Lung (tissue), 12 donors: ENCODE measurements around the gene RNF17. TPM values are rescaled to one million over a fixed set of nuclear protein-coding genes. Genes with fewer than 3 reads are reported as not detected.

ENCODE experiments used
- ATAC-seq: fragments of 200-7000 bp; cut with Tn5 transposase; one replicate; pipeline ENCODE4 v1.9.1; 2020; ENCODE audit warnings: moderate number of reproducible peaks; ENCODE audit not compliant: insufficient read depth, low FRiP score
- DNase-seq, 3 donors: peaks; one replicate each; pipeline ENCODE4 v3.0.0-alpha.2; 2013 to 2017
- H3K27ac ChIP-seq, 2 donors: one replicate each; pipeline ENCODE4 v1.5.1; 2013; ENCODE audit warnings: mild to moderate bottlenecking in 2 of 2, moderate library complexity in 2 of 2, control low read depth in 1 of 2, inconsistent platforms in 1 of 2, low read depth in 1 of 2, low read length in 1 of 2
- H3K27me3 ChIP-seq, 3 donors: one replicate each; pipeline ENCODE4 v1.5.1; 2013; ENCODE audit warnings: low read length in 2 of 3; ENCODE audit not compliant: control insufficient read depth in 3 of 3, insufficient read depth in 3 of 3
- H3K36me3 ChIP-seq, 4 donors: one replicate each; pipeline ENCODE4 v1.5.1; 2013; ENCODE audit warnings: low read length in 4 of 4, mild to moderate bottlenecking in 1 of 4, moderate library complexity in 1 of 4; ENCODE audit not compliant: control insufficient read depth in 4 of 4, insufficient read depth in 4 of 4
- H3K4me1 ChIP-seq, 5 donors: one replicate each; pipeline ENCODE4 v1.5.1; 2013; ENCODE audit warnings: low read length in 5 of 5, mild to moderate bottlenecking in 2 of 5, moderate library complexity in 1 of 5; ENCODE audit not compliant: control insufficient read depth in 5 of 5, insufficient read depth in 5 of 5
- H3K4me3 ChIP-seq: one replicate; pipeline ENCODE4 v1.5.1; 2013; ENCODE audit warnings: mild to moderate bottlenecking, control low read depth, moderate library complexity
- H3K9ac ChIP-seq, 2 donors: one replicate each; pipeline ENCODE4 v1.5.1; 2013; ENCODE audit warnings: low read length in 2 of 2, control low read depth in 1 of 2; ENCODE audit not compliant: insufficient read depth in 1 of 2
- H3K9me3 ChIP-seq, 4 donors: one replicate each; pipeline ENCODE4 v1.5.1; 2013; ENCODE audit warnings: low read length in 3 of 4, mild to moderate bottlenecking in 1 of 4, moderate library complexity in 1 of 4; ENCODE audit not compliant: control insufficient read depth in 4 of 4, insufficient read depth in 3 of 4
- WGBS, 2 donors: extraction: QIAGEN DNeasy Blood & Tissue Kit; methylation state at CpG; one replicate each; pipeline ENCODE4 v1.1.7; 2013; 5-methylcytosine and 5-hydroxymethylcytosine counted together
- polyA plus RNA-seq, 2 donors: library from polyadenylated mRNA; stranded (reverse); fragments of 200-250 nt; gene quantifications; one replicate each; pipeline ENCODE4 v1.2.1, GENCODE V29; 2013
- total RNA-seq, 2 donors: library from RNA; depleted of rRNA in 1 of 2; stranded (reverse); fragments of >200 nt in 1 of 2; gene quantifications; one replicate each; pipeline ENCODE4 v1.2.1, GENCODE V29; 2014 to 2021
- TF ChIP-seq, protein P1 (sequence below): IDR thresholded peaks from 2 replicates; pipeline ENCODE4 v1.5.1; 2012; ENCODE audit warnings: mild to moderate bottlenecking; ENCODE audit errors: control extremely low read depth, extremely low read depth
- donor health status: control.
- donor health status: control.
- donor health status: Bipolar disorder and iron deficiency.
- donor health status: healthy.
- donor health status: DM: yes; HTN: yes; CAD: no.

RNF17 gene
- total and polyA plus RNA-seq, 4 donors, result 0.07 to 0.09 TPM; not detected in 2

DNA sequence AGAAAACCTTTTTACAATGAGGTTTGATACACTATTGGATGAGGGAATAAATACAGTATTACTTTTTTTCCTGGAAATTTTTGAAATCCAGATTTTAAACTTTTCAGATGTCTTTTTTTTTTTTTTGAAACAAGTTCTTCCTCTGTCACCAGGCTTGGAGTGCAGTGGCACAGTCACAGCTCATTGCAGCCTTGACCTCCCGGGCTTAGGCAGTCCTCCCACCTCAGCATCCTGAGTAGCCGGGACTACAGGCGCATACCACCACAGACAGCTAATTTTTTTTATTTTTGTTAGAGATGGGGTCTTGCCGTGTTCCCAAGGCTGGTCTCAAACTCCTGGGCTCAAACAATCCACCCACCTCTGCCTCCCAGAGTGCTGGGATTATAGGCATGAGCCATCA lies 96.8 kb downstream of the RNF17 start:
- TF ChIP-seq, protein P1, sequence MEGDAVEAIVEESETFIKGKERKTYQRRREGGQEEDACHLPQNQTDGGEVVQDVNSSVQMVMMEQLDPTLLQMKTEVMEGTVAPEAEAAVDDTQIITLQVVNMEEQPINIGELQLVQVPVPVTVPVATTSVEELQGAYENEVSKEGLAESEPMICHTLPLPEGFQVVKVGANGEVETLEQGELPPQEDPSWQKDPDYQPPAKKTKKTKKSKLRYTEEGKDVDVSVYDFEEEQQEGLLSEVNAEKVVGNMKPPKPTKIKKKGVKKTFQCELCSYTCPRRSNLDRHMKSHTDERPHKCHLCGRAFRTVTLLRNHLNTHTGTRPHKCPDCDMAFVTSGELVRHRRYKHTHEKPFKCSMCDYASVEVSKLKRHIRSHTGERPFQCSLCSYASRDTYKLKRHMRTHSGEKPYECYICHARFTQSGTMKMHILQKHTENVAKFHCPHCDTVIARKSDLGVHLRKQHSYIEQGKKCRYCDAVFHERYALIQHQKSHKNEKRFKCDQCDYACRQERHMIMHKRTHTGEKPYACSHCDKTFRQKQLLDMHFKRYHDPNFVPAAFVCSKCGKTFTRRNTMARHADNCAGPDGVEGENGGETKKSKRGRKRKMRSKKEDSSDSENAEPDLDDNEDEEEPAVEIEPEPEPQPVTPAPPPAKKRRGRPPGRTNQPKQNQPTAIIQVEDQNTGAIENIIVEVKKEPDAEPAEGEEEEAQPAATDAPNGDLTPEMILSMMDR, result no peak
- H3K27ac ChIP-seq, result no peak overlapping the region
- ATAC-seq (no peak), DNase-seq (no peak)
- no peaks in the 10 kb centered on the region for H3K4me1 ChIP-seq
- no peak overlapping the region for H3K4me3 ChIP-seq
- no peaks in the 10 kb centered on the region for H3K36me3 ChIP-seq
- no peaks in the 10 kb centered on the region for H3K9me3 ChIP-seq
- H3K27me3 ChIP-seq, result no peaks in the 10 kb centered on the region
- 66 to 86% methylated on average over 4 of the region's 4 CpGs for WGBS, 2 donors
- no peak overlapping the region for H3K9ac ChIP-seq

DNA sequence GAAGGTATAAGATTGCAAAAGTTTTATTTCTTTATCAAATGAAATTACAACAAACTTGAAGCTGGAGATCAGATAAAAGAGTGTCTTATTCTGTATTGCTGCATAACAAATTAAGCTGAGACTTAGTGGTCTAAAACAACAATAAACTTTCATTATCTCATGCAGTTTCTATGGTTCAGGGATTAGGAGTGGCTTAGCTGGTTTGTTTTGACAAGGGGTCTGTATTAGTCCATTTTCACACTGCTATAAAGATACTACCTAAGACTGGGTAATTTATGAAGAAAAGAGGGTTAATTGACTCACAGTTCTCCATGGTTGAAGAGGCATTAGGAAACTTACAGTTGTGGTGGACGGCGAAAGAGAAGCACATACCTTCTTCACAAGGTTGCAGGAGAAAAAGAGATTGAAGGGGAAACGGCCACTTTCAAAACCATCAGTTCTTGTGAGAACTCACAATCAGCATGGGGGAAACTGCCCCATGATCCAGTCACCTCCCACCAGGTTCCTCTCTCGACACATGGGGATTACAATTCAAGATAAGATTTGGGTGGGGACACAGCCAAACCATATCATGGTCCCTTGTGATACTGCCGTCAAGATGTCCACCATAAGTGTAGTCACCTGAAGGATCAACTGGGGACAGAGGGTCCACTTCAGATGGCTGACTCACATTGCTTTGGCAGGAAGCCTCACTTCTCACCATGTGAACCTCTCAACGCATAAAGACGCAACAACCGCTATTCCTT lies 97.8 kb downstream of the RNF17 start:
- ATAC-seq (no peak), DNase-seq (no peak)
- Histone ChIP-seq H3K4me3 (no peak overlapping the region), H3K27ac (no peak overlapping the region), H3K9me3 (no peaks in the 10 kb centered on the region), H3K9ac (no peak overlapping the region), H3K4me1 (no peaks in the 10 kb centered on the region), H3K36me3 (no peaks in the 10 kb centered on the region), H3K27me3 (no peaks in the 10 kb centered on the region)
- TF ChIP-seq, protein P1, result no peak
- 88 to 89% methylated on average over 8 of the region's 8 CpGs for WGBS, 2 donors

- H3K4me3 ChIP-seq, result no peak overlapping the region
- H3K27ac ChIP-seq, result no peak overlapping the region
- no peak for DNase-seq
- H3K36me3 ChIP-seq, result no peaks in the 10 kb centered on the region
- ATAC-seq, result no peak
- H3K27me3 ChIP-seq, result no peaks in the 10 kb centered on the region
- no peaks in the 10 kb centered on the region for H3K4me1 ChIP-seq
- WGBS, 2 donors, result 75 to 84% methylated on average over 9 of the region's 9 CpGs
- H3K9me3 ChIP-seq, result no peaks in the 10 kb centered on the region
- no peak overlapping the region for H3K9ac ChIP-seq
- TF ChIP-seq, protein P1, result no peak
Observed at GRCh38 chr13:24863748-24864540, 100.0 kb downstream of the RNF17 start.
